CD14-positive monocyte (primary cell): ENCODE data around the gene P2RY11. TPM values are rescaled to one million over a fixed set of nuclear protein-coding genes. Genes with fewer than 3 reads are reported as not detected.

Experiments
- DNase-seq, 3 donors: peaks; one replicate each; pipeline ENCODE4 v3.0.0-alpha.2; 2011 to 2022
- H2AFZ ChIP-seq: 2 replicates; pipeline ENCODE4 v1.6.0; 2012; ENCODE audit warnings: mild to moderate bottlenecking, low read depth, low read length, inconsistent platforms; ENCODE audit not compliant: insufficient read depth, poor library complexity, severe bottlenecking
- H3K27ac ChIP-seq, 2 donors: 1 replicate in 1 of 2; 2 replicates in 1 of 2; pipeline ENCODE4 v1.5.1; 2012 to 2013; ENCODE audit warnings: low read length in 2 of 2, control low read depth in 1 of 2, inconsistent platforms in 1 of 2, low read depth in 1 of 2, mild to moderate bottlenecking in 1 of 2
- H3K27me3 ChIP-seq, 2 donors: one replicate each; pipeline versions ENCODE4 v1.6.0 to v1.6.1; 2011 to 2013; ENCODE audit warnings: low read length in 2 of 2; ENCODE audit not compliant: control insufficient read depth in 2 of 2, insufficient read depth in 2 of 2
- H3K36me3 ChIP-seq, 2 donors: replicated peaks in 1 of 2; 1 replicate in 1 of 2; 2 replicates in 1 of 2; pipeline versions ENCODE4 v1.5.1 to v1.6.1; 2012 to 2013; ENCODE audit warnings: low read length in 2 of 2, control low read depth in 1 of 2, inconsistent platforms in 1 of 2, mild to moderate bottlenecking in 1 of 2; ENCODE audit not compliant: insufficient read depth in 2 of 2, control insufficient read depth in 1 of 2
- H3K4me1 ChIP-seq, 2 donors: 1 replicate in 1 of 2; 2 replicates in 1 of 2; pipeline versions ENCODE4 v1.5.1 to v1.6.1; 2012 to 2013; ENCODE audit warnings: low read length in 2 of 2, control low read depth in 1 of 2, inconsistent platforms in 1 of 2, mild to moderate bottlenecking in 1 of 2, moderate library complexity in 1 of 2; ENCODE audit not compliant: insufficient read depth in 2 of 2, control insufficient read depth in 1 of 2
- H3K4me2 ChIP-seq: replicated peaks from 2 replicates; pipeline ENCODE3; 2012; ENCODE audit warnings: low read length, moderate library complexity, mild to moderate bottlenecking; ENCODE audit not compliant: poor library complexity, severe bottlenecking; ENCODE audit errors: extremely low read depth
- H3K4me3 ChIP-seq, 3 experiments: fragments of 200-600 bp in 1 of 3; sonication (generic) in 1 of 3; replicated peaks in 1 of 3; 1 replicate in 2 of 3; 2 replicates in 1 of 3; pipeline ENCODE4 v1.5.1; 2011 to 2013; ENCODE audit warnings: low read length in 3 of 3, mild to moderate bottlenecking in 3 of 3, control low read depth in 2 of 3, low read depth in 2 of 3, inconsistent platforms in 1 of 3, moderate library complexity in 1 of 3
- H3K79me2 ChIP-seq: 2 replicates; pipeline ENCODE4 v1.6.0; 2012; ENCODE audit warnings: mild to moderate bottlenecking, control low read depth, inconsistent platforms, low read length, moderate library complexity; ENCODE audit not compliant: insufficient read depth
- H3K9ac ChIP-seq: 2 replicates; pipeline ENCODE4 v1.6.0; 2017; ENCODE audit warnings: low read length, mild to moderate bottlenecking; ENCODE audit not compliant: insufficient read depth, poor library complexity, severe bottlenecking
- H3K9me3 ChIP-seq, 2 donors: replicated peaks in 1 of 2; 1 replicate in 1 of 2; 2 replicates in 1 of 2; pipeline versions ENCODE4 v1.5.1 to v1.6.1; 2012 to 2013; ENCODE audit warnings: low read length in 2 of 2, control low read depth in 1 of 2; ENCODE audit not compliant: control insufficient read depth in 1 of 2, insufficient read depth in 1 of 2
- H4K20me1 ChIP-seq: 2 replicates; pipeline ENCODE4 v1.6.0; 2012; ENCODE audit warnings: mild to moderate bottlenecking, low read length, control low read depth, moderate library complexity; ENCODE audit not compliant: insufficient read depth
- H3K27ac Mint-ChIP-seq, 7 donors: one replicate each; pipeline ENCODE4 v1.8.0; 2020; ENCODE audit warnings: mild to moderate bottlenecking in 7 of 7, mixed read lengths in 7 of 7, moderate library complexity in 6 of 7, inconsistent platforms in 2 of 7
- H3K27me3 Mint-ChIP-seq, 3 donors: one replicate each; pipeline ENCODE4 v1.8.0; 2021 to 2022; ENCODE audit warnings: low read depth in 3 of 3, mild to moderate bottlenecking in 3 of 3, mixed read lengths in 3 of 3, moderate library complexity in 3 of 3, inconsistent platforms in 1 of 3
- H3K36me3 Mint-ChIP-seq, 2 donors: one replicate each; pipeline ENCODE4 v1.8.0; 2020; ENCODE audit warnings: mixed read lengths in 2 of 2, inconsistent platforms in 1 of 2, mild to moderate bottlenecking in 1 of 2
- H3K4me1 Mint-ChIP-seq: one replicate; pipeline ENCODE4 v1.8.0; 2020; ENCODE audit warnings: mild to moderate bottlenecking, mixed read lengths
- H3K4me3 Mint-ChIP-seq, 2 donors: one replicate each; pipeline ENCODE4 v1.8.0; 2020; ENCODE audit warnings: mild to moderate bottlenecking in 2 of 2, mixed read lengths in 2 of 2, moderate library complexity in 1 of 2
- H3K9me3 Mint-ChIP-seq, 7 donors: one replicate each; pipeline ENCODE4 v1.8.0; 2020 to 2022; ENCODE audit warnings: mixed read lengths in 7 of 7, mild to moderate bottlenecking in 6 of 7, moderate library complexity in 6 of 7, inconsistent platforms in 2 of 7
- WGBS: methylation state at CpG from one replicate; pipeline ENCODE4 v1.1.5; 2013; ENCODE audit warnings: missing lambda C conversion rate; ENCODE audit not compliant: insufficient coverage; 5-methylcytosine and 5-hydroxymethylcytosine counted together
- intact Hi-C, 2 donors: fragments of 100-400 bp; cut with micrococcal nuclease; formaldehyde crosslinking; loops; one replicate each; pipeline versions ENCODE4 v1.15.0 to v1.15.1; 2023
- polyA plus RNA-seq, 3 donors: library from polyadenylated mRNA; depleted of rRNA in 1 of 3; unstranded in 2 of 3; stranded (reverse) in 1 of 3; fragments of 300-500 nt in 2 of 3; fragments of >200 nt in 1 of 3; fragmentation: Illumina TruSeq in 2 of 3; gene quantifications; 1 replicate in 2 of 3; 2 replicates in 1 of 3; pipeline ENCODE4 v1.2.3, GENCODE V29; 2012 to 2021
- TF ChIP-seq, protein P1 (sequence below): fragments of 200-600 bp; IDR thresholded peaks from one replicate; pipeline ENCODE4 v1.8.0; 2022; ENCODE audit warnings: antibody characterized with exemption, mild to moderate bottlenecking

P2RY11 gene
- polyA plus RNA-seq, 3 donors, result 0.50 to 10.0 (median 0.69) TPM

GRCh38 chr19:10139952-10140351 is 28.5 kb downstream of the P2RY11 start:
- Mint-ChIP-seq H3K27me3 (no peaks in the 10 kb centered on the region), H3K27ac (peak overlapping the region in 2 of 7 donors; percentile 41 to 68), H3K4me3 (no peak overlapping the region), H3K4me1 (no peaks in the 10 kb centered on the region), H3K9me3 (no peaks in the 10 kb centered on the region), H3K36me3 (peaks cover 76 to 95% of the 10 kb centered on the region in 2 donors)
- Histone ChIP-seq H3K27me3 (no peaks in the 10 kb centered on the region), H3K4me1 (no peaks in the 10 kb centered on the region), H3K27ac (no peak overlapping the region), H3K9me3 (no peaks in the 10 kb centered on the region), H4K20me1 (no peaks in the 10 kb centered on the region), H3K36me3 (peaks cover 97 to 100% of the 10 kb centered on the region in 2 donors), H3K79me2 (no peaks in the 10 kb centered on the region), H3K9ac (no peak overlapping the region), H3K4me3 (no peak overlapping the region), H2AFZ (no peak overlapping the region), H3K4me2 (no peak overlapping the region)
- 98% methylated on average over 20 of the region's 23 CpGs for WGBS
- TF ChIP-seq, protein P1, sequence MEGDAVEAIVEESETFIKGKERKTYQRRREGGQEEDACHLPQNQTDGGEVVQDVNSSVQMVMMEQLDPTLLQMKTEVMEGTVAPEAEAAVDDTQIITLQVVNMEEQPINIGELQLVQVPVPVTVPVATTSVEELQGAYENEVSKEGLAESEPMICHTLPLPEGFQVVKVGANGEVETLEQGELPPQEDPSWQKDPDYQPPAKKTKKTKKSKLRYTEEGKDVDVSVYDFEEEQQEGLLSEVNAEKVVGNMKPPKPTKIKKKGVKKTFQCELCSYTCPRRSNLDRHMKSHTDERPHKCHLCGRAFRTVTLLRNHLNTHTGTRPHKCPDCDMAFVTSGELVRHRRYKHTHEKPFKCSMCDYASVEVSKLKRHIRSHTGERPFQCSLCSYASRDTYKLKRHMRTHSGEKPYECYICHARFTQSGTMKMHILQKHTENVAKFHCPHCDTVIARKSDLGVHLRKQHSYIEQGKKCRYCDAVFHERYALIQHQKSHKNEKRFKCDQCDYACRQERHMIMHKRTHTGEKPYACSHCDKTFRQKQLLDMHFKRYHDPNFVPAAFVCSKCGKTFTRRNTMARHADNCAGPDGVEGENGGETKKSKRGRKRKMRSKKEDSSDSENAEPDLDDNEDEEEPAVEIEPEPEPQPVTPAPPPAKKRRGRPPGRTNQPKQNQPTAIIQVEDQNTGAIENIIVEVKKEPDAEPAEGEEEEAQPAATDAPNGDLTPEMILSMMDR, result no peak
- DNase-seq, result no peak
- intact Hi-C loops, result no loop called here

GRCh38 chr19:10141479-10141878 is 30.0 kb downstream of the P2RY11 start:
- TF ChIP-seq, protein P1, result no peak
- H3K9me3 Mint-ChIP-seq, result no peaks in the 10 kb centered on the region
- peaks cover 85 to 98% of the 10 kb centered on the region in 2 donors for H3K36me3 Mint-ChIP-seq
- no peak overlapping the region for H3K9ac ChIP-seq
- no peak overlapping the region for H2AFZ ChIP-seq
- 92% methylated on average over 13 of the region's 13 CpGs for WGBS
- H3K27me3 Mint-ChIP-seq, result no peaks in the 10 kb centered on the region
- no peak for DNase-seq
- H4K20me1 ChIP-seq, result no peaks in the 10 kb centered on the region
- H3K36me3 ChIP-seq, result peaks cover 97 to 100% of the 10 kb centered on the region in 2 donors
- peak overlapping the region in 1 of 7 donors; percentile 52 for H3K27ac Mint-ChIP-seq
- no peaks in the 10 kb centered on the region for H3K9me3 ChIP-seq
- peak overlapping the region in 1 of 2 donors; percentile 24 for H3K27ac ChIP-seq
- no peaks in the 10 kb centered on the region for H3K4me1 ChIP-seq
- peaks cover 4% of the 10 kb centered on the region for H3K79me2 ChIP-seq
- intact Hi-C loops, result no loop called here
- H3K27me3 ChIP-seq, result no peaks in the 10 kb centered on the region
- no peaks in the 10 kb centered on the region for H3K4me1 Mint-ChIP-seq
- H3K4me2 ChIP-seq, result no peak overlapping the region
- no peak overlapping the region for H3K4me3 Mint-ChIP-seq
- H3K4me3 ChIP-seq, result no peak overlapping the region
